Colonic mucosa (tissue), 4 donors: ENCODE data around the gene VWC2. TPM values are rescaled to one million over a fixed set of nuclear protein-coding genes. Genes with fewer than 3 reads are reported as not detected.

Experiments used
- DNase-seq: peaks from one replicate; pipeline ENCODE4 v3.0.0-alpha.2; 2020
- H3K27ac ChIP-seq: fragments of 200-600 bp; one replicate; pipeline ENCODE4 v1.8.0; 2021
- H3K27me3 ChIP-seq: fragments of 200-600 bp; one replicate; pipeline ENCODE4 v1.8.0; 2021
- H3K36me3 ChIP-seq: fragments of 200-600 bp; one replicate; pipeline ENCODE4 v1.8.0; 2021
- H3K4me1 ChIP-seq: fragments of 200-600 bp; one replicate; pipeline ENCODE4 v1.8.0; 2021; ENCODE audit warnings: mild to moderate bottlenecking
- H3K4me3 ChIP-seq: fragments of 200-600 bp; one replicate; pipeline ENCODE4 v1.8.0; 2021
- H3K9ac ChIP-seq, 2 donors: one replicate each; pipeline ENCODE4 v1.7.0; 2013; ENCODE audit warnings: control low read depth in 2 of 2, low read depth in 2 of 2, low read length in 2 of 2
- H3K9me3 ChIP-seq: fragments of 200-600 bp; one replicate; pipeline ENCODE4 v1.8.0; 2021
- CTCF ChIP-seq: fragments of 200-600 bp; IDR thresholded peaks from one replicate; pipeline ENCODE4 v1.8.0; 2022; ENCODE audit warnings: antibody characterized with exemption, mild to moderate bottlenecking
- intact Hi-C: fragments of 100-400 bp; cut with DNase I; formaldehyde crosslinking; loops from one replicate; pipeline ENCODE4 v1.14.1; 2022
- total RNA-seq, 2 donors: library from RNA; stranded (reverse); fragmentation: NEBNext Ultra II Directional in 1 of 2; extraction: Animal tissue kit (Norgen Biotek cat#: 25700) in 1 of 2; gene quantifications; one replicate each; pipeline ENCODE4 v1.2.1, GENCODE V29; 2021
- donor health status: healthy.
- donor health status: DM: no; HTN: no; CAD: no.
- donor health status: DM: no; HTN: no; CAD: no.

The VWC2 gene
- total RNA-seq, 2 donors from 2014 or later = 0.08 to 0.10 TPM

DNA sequence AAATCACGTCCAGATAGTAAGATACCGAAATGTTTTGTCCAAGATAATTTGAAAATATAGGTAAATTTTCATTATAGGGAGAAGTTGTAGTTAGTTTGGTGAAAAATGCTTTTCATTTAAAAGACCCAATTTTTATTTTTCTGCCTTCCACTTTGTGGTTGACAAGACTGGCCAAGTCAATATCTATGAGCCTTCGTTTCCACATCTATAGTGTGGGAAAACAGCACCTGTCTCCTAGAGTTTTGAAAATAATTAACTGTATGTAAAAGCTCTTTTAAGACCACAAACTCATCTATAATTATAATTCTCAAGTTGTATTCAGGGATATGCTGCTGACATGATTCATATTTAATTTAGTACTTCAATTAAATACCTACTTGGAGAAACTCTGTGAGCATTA lies 102.8 kb downstream of the VWC2 start:
- no peak for TF ChIP-seq CTCF
- Histone ChIP-seq H3K36me3 (no peaks in the 10 kb centered on the region), H3K9me3 (no peaks in the 10 kb centered on the region), H3K9ac (no peak overlapping the region), H3K27ac (no peak overlapping the region), H3K4me1 (no peaks in the 10 kb centered on the region), H3K27me3 (no peaks in the 10 kb centered on the region), H3K4me3 (no peak overlapping the region)
- DNase-seq = no peak
- intact Hi-C loops = no loop called here

GRCh38 chr7:49878089-49878488 lies 104.7 kb downstream of the VWC2 start:
- Histone ChIP-seq H3K9ac (no peak overlapping the region), H3K36me3 (no peaks in the 10 kb centered on the region), H3K27me3 (no peaks in the 10 kb centered on the region), H3K27ac (no peak overlapping the region), H3K4me1 (no peaks in the 10 kb centered on the region), H3K9me3 (no peaks in the 10 kb centered on the region), H3K4me3 (no peak overlapping the region)
- no peak for DNase-seq
- intact Hi-C loops = no loop called here
- TF ChIP-seq CTCF = no peak

- TF ChIP-seq CTCF = no peak
- intact Hi-C loops = no loop called here
- H3K4me3 ChIP-seq = no peak overlapping the region
- no peaks in the 10 kb centered on the region for H3K9me3 ChIP-seq
- no peaks in the 10 kb centered on the region for H3K27me3 ChIP-seq
- H3K4me1 ChIP-seq = no peaks in the 10 kb centered on the region
- no peaks in the 10 kb centered on the region for H3K36me3 ChIP-seq
- no peak for DNase-seq
- H3K27ac ChIP-seq = no peak overlapping the region
- no peak overlapping the region for H3K9ac ChIP-seq
Observed at GRCh38 chr7:49878627-49879026, 105.2 kb downstream of the VWC2 start.

- H3K36me3 ChIP-seq = no peaks in the 10 kb centered on the region
- no peak overlapping the region for H3K4me3 ChIP-seq
- intact Hi-C loops = no loop called here
- H3K27me3 ChIP-seq = no peaks in the 10 kb centered on the region
- H3K9ac ChIP-seq = no peak overlapping the region
- no peaks in the 10 kb centered on the region for H3K4me1 ChIP-seq
- H3K9me3 ChIP-seq = no peaks in the 10 kb centered on the region
- no peak for TF ChIP-seq CTCF
- DNase-seq = no peak
- no peak overlapping the region for H3K27ac ChIP-seq
Observed at GRCh38 chr7:49883933-49884332, 110.5 kb downstream of the VWC2 start.

- no peak for TF ChIP-seq CTCF
- no peaks in the 10 kb centered on the region for H3K36me3 ChIP-seq
- H3K9ac ChIP-seq = no peak overlapping the region
- H3K27ac ChIP-seq = no peak overlapping the region
- no peaks in the 10 kb centered on the region for H3K4me1 ChIP-seq
- no peak overlapping the region for H3K4me3 ChIP-seq
- DNase-seq = no peak
- intact Hi-C loops = no loop called here
- no peaks in the 10 kb centered on the region for H3K27me3 ChIP-seq
- no peaks in the 10 kb centered on the region for H3K9me3 ChIP-seq
Observed at GRCh38 chr7:49885593-49886285, 112.3 kb downstream of the VWC2 start.
